ENCODE measurements around the gene TMEM214.

The TMEM214 gene

GRCh38 chr2:27086090-27086723 is 53.4 kb downstream of the TMEM214 start:
- peak; percentile 88 for DNase-seq

GRCh38 chr2:27086724-27087593 is 54.2 kb downstream of the TMEM214 start, which contains the start of gene KHK:
KHK (plus strand) TSS chr2:27086772; CDS start chr2:27087260, 488 bp downstream.
- peak; percentile 75 for DNase-seq

- no peak for DNase-seq
These were observed 55.2 kb downstream of the TMEM214 start for GRCh38 chr2:27087823-27088410.

- no peak for DNase-seq
These were observed 55.9 kb downstream of the TMEM214 start for GRCh38 chr2:27088634-27089033.

- DNase-seq = no peak
These were observed 56.6 kb downstream of the TMEM214 start for GRCh38 chr2:27089111-27089954.

All from NCI-H1105 treated with DMSO at 0.1 percent for 48 hours (cell line).